Parathyroid adenoma (tissue), 2 donors: Measurements from ENCODE around the gene DSN1.

ENCODE experiments used
- H2AFZ ChIP-seq: fragments of 300-600 bp; sonication (generic); one replicate; pipeline ENCODE4 v1.7.0; 2017; ENCODE audit warnings: antibody characterized with exemption, mild to moderate bottlenecking
- H3K27ac ChIP-seq: fragments of 300-600 bp; sonication (generic); one replicate; pipeline ENCODE4 v1.7.0; 2017
- H3K27me3 ChIP-seq: fragments of 300-600 bp; sonication (generic); one replicate; pipeline ENCODE4 v1.7.0; 2017; ENCODE audit warnings: low read length; ENCODE audit not compliant: control insufficient read depth, insufficient read depth
- H3K36me3 ChIP-seq: fragments of 300-600 bp; sonication (generic); one replicate; pipeline ENCODE4 v1.7.0; 2017; ENCODE audit warnings: low read length; ENCODE audit not compliant: control insufficient read depth, insufficient read depth
- H3K4me1 ChIP-seq: fragments of 300-600 bp; sonication (generic); one replicate; pipeline ENCODE4 v1.7.0; 2017; ENCODE audit warnings: control low read depth
- H3K4me2 ChIP-seq: fragments of 300-600 bp; sonication (generic); one replicate; pipeline ENCODE4 v1.7.0; 2017; ENCODE audit warnings: low read length
- H3K4me3 ChIP-seq: fragments of 300-600 bp; sonication (generic); one replicate; pipeline ENCODE4 v1.7.0; 2017; ENCODE audit warnings: low read depth, low read length
- H3K79me2 ChIP-seq: fragments of 300-600 bp; sonication (generic); one replicate; pipeline ENCODE4 v1.7.0; 2017; ENCODE audit warnings: control low read depth
- H3K9ac ChIP-seq: fragments of 300-600 bp; sonication (generic); one replicate; pipeline ENCODE4 v1.7.0; 2017; ENCODE audit warnings: mild to moderate bottlenecking
- H3K9me3 ChIP-seq: fragments of 300-600 bp; sonication (generic); one replicate; pipeline ENCODE4 v1.7.0; 2017; ENCODE audit warnings: low read length; ENCODE audit not compliant: control insufficient read depth
- CTCF ChIP-seq: fragments of 300-600 bp; sonication (generic); IDR thresholded peaks from one replicate; pipeline ENCODE4 v1.7.0; 2017; ENCODE audit warnings: antibody characterized with exemption, mild to moderate bottlenecking
- donor health status: primary hyperparathyroidism.

DSN1 gene, protein sequence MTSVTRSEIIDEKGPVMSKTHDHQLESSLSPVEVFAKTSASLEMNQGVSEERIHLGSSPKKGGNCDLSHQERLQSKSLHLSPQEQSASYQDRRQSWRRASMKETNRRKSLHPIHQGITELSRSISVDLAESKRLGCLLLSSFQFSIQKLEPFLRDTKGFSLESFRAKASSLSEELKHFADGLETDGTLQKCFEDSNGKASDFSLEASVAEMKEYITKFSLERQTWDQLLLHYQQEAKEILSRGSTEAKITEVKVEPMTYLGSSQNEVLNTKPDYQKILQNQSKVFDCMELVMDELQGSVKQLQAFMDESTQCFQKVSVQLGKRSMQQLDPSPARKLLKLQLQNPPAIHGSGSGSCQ

GRCh38 chr20:36773597-36774390 lies at the start of gene DSN1:
DSN1 (minus strand) TSS chr20:36773763; CDS start chr20:36771458, 2,305 bp downstream.
- Histone ChIP-seq H3K9ac (peak within 1 kb of the TSS; percentile 97), H2AFZ (peak within 1 kb of the TSS; percentile 100), H3K9me3 (no peaks in the 10 kb centered on the region), H3K36me3 (no peaks in the 10 kb centered on the region), H3K4me1 (peaks cover 6% of the 10 kb centered on the region), H3K4me2 (peak within 1 kb of the TSS; percentile 94), H3K79me2 (peaks cover 4% of the 10 kb centered on the region), H3K4me3 (peak within 1 kb of the TSS; percentile 85), H3K27ac (peak within 1 kb of the TSS; percentile 93), H3K27me3 (no peaks in the 10 kb centered on the region)
- TF ChIP-seq CTCF = no peak

GRCh38 chr20:36823121-36823520 lies 49.6 kb upstream of the DSN1 start:
- H3K4me1 ChIP-seq = peaks cover 6% of the 10 kb centered on the region
- peaks cover 3% of the 10 kb centered on the region for H3K79me2 ChIP-seq
- H3K36me3 ChIP-seq = no peaks in the 10 kb centered on the region
- no peak overlapping the region for H3K4me2 ChIP-seq
- no peaks in the 10 kb centered on the region for H3K9me3 ChIP-seq
- H3K27ac ChIP-seq = no peak overlapping the region
- TF ChIP-seq CTCF = no peak
- H3K4me3 ChIP-seq = no peak overlapping the region
- H3K27me3 ChIP-seq = no peaks in the 10 kb centered on the region
- no peak overlapping the region for H3K9ac ChIP-seq
- H2AFZ ChIP-seq = no peak overlapping the region

GRCh38 chr20:36821964-36822437 lies 48.4 kb upstream of the DSN1 start:
- Histone ChIP-seq H3K79me2 (peaks cover 3% of the 10 kb centered on the region), H3K27me3 (no peaks in the 10 kb centered on the region), H3K27ac (no peak overlapping the region), H3K9me3 (no peaks in the 10 kb centered on the region), H2AFZ (no peak overlapping the region), H3K4me1 (peaks cover 6% of the 10 kb centered on the region), H3K4me2 (no peak overlapping the region), H3K4me3 (no peak overlapping the region), H3K9ac (no peak overlapping the region), H3K36me3 (no peaks in the 10 kb centered on the region)
- no peak for TF ChIP-seq CTCF

GRCh38 chr20:36820928-36821327 lies 47.4 kb upstream of the DSN1 start:
- TF ChIP-seq CTCF = no peak
- H3K9ac ChIP-seq = no peak overlapping the region
- no peak overlapping the region for H3K4me2 ChIP-seq
- no peak overlapping the region for H2AFZ ChIP-seq
- H3K27ac ChIP-seq = no peak overlapping the region
- H3K79me2 ChIP-seq = no peaks in the 10 kb centered on the region
- no peaks in the 10 kb centered on the region for H3K27me3 ChIP-seq
- peaks cover 6% of the 10 kb centered on the region for H3K4me1 ChIP-seq
- no peaks in the 10 kb centered on the region for H3K9me3 ChIP-seq
- no peak overlapping the region for H3K4me3 ChIP-seq
- H3K36me3 ChIP-seq = no peaks in the 10 kb centered on the region
